SKM-1 treated with dmso at 0.1 percent for 144 hours (cell line): Measurements from ENCODE around the gene SOS1.

Experiments used
- DNase-seq: peaks from one replicate; lab custom pipeline; 2025; ENCODE audit not compliant: unreplicated experiment; lab: John Stamatoyannopoulos, UW

Gene SOS1

GRCh38 chr2:39033980-39034379 lies 86.9 kb downstream of the SOS1 start:
- no peak for DNase-seq

DNA sequence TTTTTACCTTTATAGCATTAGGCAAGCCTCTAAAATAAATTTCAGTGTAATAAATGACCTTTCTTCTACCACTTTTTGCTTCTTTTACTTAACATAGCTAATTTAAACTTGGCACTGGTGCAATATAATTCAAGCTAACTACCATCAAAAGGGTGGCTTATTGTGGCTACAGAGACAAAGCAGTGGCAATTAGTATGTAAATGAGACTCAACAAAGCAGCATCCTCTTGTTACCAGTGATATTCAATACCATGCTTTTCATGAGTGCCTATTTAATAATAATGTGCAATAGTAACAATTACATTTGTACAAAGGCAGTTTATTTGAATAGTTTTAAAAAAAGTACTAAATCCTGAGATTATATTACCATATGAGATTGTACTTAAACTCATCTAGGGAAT lies 93.4 kb downstream of the SOS1 start:
- DNase-seq = no peak

GRCh38 chr2:39024833-39025232 lies 96.0 kb downstream of the SOS1 start:
- DNase-seq = no peak

GRCh38 chr2:39023649-39024048 lies 97.2 kb downstream of the SOS1 start:
- no peak for DNase-seq

GRCh38 chr2:39022642-39023235 lies 98.1 kb downstream of the SOS1 start:
- DNase-seq = no peak

GRCh38 chr2:39020383-39020782 lies 100.5 kb downstream of the SOS1 start:
- no peak for DNase-seq

DNA sequence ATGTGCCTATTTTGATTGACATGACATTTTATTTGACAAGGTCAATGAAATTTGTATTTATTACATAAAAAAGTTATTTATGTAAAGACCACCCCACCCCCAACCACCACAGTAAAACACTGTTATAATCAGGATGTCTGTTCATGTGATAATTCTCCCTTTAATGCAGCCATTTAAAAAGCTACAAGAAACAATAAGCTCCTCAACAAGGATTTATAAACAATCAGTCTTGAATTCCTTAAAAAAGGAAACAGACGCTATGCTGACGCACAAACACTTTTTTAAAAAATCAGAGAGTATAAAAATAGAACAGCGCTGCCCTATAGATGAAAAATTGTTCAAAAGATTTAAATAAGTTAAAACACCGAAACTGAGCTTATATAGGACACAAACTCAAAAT lies 102.2 kb downstream of the SOS1 start:
- DNase-seq = no peak

- no peak for DNase-seq
Observed at GRCh38 chr2:39017334-39017733, 103.5 kb downstream of the SOS1 start.

DNA sequence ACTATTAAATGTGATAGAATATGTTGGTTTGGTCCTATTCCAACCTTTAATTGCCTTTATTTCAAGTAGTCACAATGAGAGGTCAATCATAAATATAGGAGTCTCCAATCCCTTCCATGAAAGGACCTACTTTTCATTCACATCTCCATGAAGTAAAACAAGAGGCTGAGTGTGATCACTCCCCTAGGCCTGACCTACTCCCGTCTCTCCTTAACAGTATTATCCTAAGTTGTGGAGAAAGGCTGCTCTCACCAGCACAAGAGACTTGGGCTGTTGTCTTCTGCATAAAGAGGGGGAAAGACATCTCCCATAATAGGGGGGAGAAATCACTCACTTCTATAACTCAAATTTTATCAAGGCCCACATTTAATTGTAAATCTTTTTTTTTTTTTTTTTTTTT lies 105.4 kb downstream of the SOS1 start:
- DNase-seq = no peak

GRCh38 chr2:39013871-39014270 lies 107.0 kb downstream of the SOS1 start:
- DNase-seq = no peak

- DNase-seq = no peak
Observed at GRCh38 chr2:39008665-39009064, 112.2 kb downstream of the SOS1 start.

GRCh38 chr2:39007875-39008504 lies 112.9 kb downstream of the SOS1 start:
- DNase-seq = no peak

DNA sequence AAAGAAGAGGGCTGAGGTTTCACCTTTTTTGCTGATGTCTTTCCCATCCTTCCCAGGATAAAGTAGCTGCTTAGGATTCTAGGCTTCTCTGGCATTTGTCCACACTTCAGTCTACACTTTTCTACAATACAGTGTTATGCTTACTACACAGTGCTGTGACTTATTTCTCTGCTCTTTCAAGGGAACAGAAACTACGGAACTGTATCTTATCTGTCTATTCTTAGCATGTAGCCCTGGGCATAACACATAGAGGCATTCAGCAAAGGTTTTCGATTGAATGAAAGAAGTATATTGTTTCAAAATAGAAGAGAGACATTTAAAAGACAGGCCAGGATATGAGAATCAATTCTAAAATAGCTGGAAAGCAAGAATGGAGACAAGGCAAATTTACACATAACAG lies 120.3 kb downstream of the SOS1 start:
- no peak for DNase-seq

DNA sequence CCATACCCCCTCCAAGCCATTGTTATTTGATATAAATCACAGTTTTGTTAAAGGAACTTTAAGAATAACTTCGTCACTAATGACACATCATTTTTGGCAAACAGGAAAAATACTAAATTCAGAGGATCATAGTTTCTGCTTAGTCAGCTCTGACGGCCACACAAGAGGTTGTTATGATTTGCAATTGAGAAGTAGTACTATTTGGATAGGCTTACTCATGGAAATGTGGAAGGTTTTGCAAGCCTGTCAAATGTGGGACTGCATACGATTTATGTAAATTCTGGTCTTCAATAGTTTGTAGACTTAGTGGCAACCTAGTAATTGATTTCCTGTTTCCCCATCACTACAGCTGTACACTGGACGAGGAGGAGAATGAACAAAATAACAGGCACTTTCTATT lies 123.1 kb downstream of the SOS1 start:
- DNase-seq = no peak

- DNase-seq = no peak
Observed at GRCh38 chr2:38991899-38992298, 129.0 kb downstream of the SOS1 start.

- DNase-seq = no peak
Observed at GRCh38 chr2:38988716-38989115, 132.1 kb downstream of the SOS1 start.

- DNase-seq = no peak
Observed at GRCh38 chr2:38982498-38982897, 138.4 kb downstream of the SOS1 start.

- DNase-seq = no peak
Observed at GRCh38 chr2:38981670-38982357, 139.0 kb downstream of the SOS1 start.

DNA sequence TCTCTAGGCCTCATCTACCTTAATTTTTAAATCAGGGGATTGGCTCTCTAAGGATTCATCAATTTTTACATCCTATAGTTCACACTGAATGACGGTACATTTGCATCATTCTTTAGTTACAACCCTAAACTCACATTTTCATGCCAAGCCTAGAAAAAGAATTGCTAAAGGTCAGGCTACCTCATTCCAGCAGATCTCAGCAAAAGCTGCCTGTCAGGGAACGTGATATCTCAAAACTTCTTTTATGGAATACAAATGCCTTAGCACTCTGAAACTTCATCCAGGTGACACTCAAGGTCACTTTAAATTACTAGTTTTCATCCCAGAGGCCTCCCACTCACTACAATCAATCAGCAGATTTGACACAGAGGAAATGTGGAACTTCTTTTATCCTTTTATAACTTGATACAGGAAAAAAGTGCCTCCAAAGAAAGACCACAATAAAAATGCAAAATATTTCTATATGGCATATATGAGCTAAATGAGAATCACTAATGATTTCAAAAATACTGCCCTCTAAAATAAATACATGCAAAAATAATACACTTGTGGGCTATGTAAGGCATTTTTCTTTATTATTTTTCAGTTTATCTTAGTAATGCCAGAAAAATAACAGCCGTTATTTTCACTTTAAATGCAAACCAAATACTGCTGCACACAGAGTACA lies 139.7 kb downstream of the SOS1 start:
- no peak for DNase-seq

GRCh38 chr2:38978908-38979307 lies 141.9 kb downstream of the SOS1 start:
- no peak for DNase-seq

DNA sequence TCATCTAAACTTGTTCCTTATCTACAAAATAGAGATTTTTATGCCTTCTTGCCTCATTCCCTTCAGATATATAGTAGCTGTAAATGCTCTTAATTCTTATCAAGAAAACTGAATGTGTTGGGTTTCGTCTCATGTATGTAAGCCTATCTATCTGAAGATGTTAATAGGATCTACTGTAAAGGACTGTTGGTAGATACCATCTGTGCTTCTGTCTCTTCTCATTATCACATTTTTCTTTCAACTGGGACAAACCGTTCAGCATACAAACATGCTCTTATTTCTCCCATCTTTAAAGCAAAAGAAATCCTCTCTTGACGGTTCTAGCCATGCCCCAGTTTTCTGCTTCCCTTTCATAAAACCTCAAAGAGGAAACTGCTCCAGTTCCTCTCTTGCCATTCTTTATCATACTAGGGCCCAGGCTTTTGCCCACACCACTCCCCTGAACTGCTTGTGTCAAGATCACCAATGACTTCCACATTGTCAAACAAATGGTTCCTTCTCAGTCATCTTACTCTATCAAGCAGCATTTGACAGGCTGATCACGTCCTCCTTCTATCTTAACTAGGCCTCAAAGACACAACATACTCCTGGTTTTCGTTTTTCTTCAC lies 142.5 kb downstream of the SOS1 start:
- DNase-seq = peak; percentile 72

DNA sequence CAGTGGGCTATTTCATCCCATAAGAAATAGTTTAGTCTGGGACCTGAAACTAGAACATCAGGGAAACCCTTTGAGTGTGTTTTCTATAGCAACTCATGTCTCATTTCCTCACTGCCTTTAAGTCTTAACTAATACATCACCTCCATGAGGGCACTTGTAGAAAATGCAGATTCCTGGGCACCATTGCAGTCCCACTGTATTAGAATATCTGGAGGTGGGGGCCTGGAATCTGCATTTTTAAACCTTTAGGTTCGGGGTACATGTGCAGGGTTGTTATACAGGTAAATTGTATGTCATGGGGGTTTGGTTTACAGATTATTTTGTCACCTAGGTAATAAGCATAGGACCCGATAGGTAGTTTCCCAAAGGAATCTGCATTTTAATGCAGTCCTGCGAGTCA lies 143.8 kb downstream of the SOS1 start:
- no peak for DNase-seq
